HG02588 (cell line): ENCODE data around the gene TPRA1.
"Not testable (repeated sequence)": the region's sequence is repeated elsewhere in the genome, so short reads cannot be mapped to it uniquely, and the experiment has no call there.

Experiments
- ATAC-seq: cut with Tn5 transposase; IDR thresholded peaks from one replicate; pipeline ENCODE4 v1.9.1; 2021; ENCODE audit warnings: mild to moderate bottlenecking, moderate library complexity; ENCODE audit not compliant: unreplicated experiment

TPRA1 gene

DNA sequence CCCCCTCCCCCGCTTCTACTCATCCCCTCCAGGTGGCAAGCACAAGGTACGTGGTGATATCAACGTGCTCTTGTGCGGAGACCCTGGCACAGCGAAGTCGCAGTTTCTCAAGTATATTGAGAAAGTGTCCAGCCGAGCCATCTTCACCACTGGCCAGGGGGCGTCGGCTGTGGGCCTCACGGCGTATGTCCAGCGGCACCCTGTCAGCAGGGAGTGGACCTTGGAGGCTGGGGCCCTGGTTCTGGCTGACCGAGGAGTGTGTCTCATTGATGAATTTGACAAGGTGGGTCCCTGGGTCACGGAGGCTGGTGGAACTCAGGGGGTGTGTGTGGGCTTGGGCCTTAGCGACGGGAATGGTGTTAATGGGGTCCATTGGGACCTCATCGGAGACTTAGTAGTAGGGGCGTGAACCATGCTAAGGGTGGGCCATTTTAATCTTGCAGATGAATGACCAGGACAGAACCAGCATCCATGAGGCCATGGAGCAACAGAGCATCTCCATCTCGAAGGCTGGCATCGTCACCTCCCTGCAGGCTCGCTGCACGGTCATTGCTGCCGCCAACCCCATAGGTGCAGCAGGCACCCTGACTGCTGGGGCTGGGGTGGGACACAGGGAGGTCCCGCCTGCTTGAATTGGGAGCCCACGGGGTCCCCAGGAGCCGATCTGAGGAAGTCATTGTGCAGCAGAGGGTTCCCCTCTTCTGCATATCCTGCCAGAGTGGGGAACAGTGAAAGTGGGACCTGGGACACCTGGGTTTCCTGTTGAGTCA is 26.5 kb upstream of the TPRA1 start:
- ATAC-seq, result no peak

DNA sequence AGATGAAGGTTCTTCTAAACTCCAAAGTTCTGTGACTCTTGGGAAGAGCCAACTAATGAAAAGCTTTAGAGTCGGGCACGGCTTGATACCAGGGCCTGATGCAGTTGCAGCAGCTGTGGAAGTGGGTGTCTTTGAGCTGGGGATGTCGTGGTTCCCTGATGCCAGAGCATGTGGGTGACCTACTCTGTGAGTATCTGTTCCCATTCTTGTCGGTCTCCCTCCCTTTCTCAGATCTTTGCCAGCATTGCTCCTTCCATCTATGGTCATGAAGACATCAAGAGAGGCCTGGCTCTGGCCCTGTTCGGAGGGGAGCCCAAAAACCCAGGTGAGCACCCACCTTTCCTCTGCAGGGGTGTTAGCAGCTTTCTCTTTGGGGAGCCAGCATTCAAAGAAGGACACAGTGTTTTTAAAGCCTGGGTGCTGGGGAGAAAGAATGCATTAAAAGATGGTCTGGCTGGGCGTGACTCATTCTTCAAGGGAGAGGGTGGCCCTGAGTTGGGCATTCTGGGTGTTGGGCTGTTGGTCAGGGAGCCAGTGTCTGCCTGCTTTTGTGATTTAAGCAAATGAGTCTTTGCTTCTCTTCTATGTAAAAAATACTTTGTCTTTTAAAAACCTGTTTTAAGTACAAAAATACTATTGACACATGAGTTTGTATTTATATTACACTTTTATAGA is 25.2 kb upstream of the TPRA1 start:
- no peak for ATAC-seq

DNA sequence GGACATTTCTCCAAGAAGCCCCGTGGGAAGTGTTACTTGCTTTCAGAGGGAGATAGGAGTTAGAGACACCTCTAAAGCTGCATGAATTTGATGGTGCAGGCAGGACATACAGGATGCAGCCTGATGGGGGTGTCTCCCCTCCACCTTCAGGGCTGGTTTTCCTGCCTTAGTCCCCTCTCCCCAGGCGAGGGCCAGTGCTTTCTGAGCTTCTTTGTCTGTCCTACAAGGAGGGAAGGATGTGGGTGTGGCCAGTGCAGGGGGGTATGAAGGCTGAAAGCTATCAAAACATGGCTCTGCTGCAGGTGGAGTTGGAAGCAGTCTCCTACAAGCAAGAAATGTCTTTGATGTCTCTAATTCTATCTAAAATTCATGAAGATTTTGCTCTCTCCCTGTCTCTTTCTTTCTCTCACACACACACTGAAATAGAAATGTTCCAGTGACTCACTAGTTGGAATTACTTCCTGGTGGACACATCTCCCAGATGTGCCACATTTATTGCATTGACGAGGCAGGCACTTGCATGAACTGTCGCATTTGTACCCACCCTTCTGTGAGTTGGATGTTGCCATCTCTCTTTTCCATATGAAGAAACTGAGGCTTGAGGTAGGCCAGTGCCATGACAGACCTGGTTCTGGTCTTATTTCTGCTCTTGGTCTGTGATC is 24.5 kb upstream of the TPRA1 start:
- ATAC-seq, result no peak

DNA sequence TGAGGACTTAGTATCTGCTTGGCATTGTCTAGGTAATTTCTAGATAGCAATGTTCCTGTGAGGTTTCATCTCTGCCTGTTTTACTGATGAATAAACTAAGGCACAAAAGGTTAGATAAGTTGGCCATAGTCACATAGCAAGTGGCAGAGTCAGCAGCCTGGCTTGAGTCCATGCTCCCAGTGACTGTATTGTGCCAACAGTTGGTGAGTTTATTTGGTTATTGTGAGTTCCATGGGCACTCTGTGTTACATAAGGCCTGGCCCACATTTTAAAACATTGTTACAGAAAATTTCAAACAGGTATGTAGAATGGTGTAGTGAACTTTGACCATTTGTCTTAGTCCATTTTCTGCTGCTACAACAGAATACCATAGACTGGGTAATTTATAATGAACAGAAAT is 22.9 kb upstream of the TPRA1 start:
- no peak for ATAC-seq

DNA sequence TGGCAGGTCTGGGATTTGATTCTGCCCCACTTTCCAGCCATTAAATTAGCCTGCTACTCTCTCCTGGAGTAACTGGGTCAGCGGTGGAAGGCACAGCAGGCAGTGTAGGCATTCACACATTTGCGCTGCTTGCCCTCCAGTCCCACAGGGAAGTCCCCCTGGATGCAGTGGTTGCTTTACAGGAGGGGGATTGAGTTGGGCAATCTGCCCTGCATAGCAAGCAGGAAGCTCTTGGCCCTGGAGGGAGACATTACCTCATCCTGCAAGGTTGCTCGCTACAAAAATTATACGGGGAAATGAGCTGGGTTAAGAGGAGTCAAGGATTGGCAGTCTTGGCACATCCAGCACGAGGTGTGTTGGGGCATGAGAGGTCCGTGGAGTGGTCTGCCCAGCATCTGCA is 22.4 kb upstream of the TPRA1 start:
- ATAC-seq, result no peak

DNA sequence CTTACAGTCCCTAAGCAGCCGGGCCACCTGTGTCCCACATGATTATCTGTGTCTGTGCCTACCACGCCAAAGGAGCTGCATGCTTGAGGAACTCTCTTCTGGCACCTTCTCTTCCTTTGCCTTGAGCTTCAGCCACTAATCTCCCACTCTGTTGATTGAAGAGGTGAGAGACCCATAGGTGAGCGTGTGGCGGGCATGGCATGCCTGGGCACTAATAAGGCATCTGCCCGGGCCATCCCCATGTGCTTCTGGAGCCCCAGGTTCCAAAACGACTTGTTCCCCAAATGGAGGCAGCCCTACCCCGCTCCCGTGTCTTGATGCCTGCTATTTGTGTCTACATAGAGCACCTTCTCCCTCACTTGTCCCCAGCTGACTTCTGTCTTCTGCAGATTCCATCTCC is 20.7 kb upstream of the TPRA1 start:
- no peak for ATAC-seq

DNA sequence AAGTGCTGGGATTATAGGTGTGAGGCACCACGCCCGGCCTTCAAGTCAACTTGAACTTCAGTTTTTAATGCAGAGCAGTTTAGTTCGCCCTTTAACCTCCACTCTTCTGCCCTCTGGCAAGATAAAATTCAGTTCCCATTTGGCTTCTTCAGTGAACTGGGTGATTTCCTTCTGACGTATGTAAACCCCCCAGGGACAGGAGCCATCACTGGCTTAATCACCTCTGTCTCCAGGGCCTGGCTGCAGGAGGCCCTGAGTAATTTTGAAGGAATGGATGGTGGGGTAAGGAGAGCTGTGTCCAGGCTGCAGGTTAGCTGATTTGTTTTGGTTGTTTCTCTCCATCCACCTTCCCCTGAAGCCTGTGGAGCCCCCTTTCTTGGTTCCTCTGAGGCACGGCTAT is 19.6 kb upstream of the TPRA1 start:
- no peak for ATAC-seq

DNA sequence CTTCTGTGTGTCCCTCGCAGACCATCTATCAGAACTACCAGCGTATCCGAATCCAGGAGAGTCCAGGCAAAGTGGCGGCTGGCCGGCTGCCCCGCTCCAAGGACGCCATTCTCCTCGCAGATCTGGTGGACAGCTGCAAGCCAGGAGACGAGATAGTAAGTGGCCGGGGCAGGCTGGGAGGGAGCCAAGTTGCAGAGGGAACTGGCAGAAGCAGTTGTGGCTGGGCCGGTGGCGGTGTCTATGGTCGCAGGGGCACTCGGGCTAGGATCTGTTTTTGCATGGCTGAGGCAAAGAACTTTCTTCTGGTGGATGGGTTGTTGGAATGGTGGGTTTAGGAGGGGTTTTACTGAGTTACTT is 17.8 kb upstream of the TPRA1 start:
- no peak for ATAC-seq

DNA sequence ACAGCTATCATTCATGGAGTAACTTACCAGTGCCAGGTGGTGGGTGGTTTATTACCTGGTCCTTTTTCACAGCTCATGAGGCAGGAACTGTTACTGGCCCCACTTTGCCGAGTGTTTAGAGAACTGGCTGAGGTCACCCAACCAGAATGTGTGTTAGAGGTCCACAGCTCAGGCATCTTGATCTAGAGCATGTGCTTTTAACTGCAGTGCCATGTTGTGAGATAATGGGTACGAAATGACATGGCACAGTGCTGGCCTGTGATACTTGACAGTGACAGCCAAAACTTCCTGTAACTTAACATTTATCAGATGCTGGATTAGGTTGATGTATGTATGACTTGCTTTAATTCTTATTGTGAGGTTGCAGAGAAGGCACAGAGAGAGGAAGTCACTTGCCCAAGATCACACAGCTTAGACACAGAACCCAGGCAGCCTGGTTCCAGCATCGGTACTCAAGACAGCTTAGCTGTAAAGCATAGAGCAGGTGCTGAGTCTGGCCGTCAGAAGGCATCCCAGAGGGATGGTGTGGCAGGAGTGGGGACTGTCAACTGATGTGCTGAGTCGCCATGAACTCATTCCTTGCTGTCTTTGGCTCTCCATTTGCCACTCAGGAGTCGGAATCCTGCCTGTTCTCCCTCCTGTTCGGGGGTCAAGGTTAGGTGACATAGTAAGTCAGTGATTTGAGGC is 17.3 kb upstream of the TPRA1 start:
- no peak for ATAC-seq

DNA sequence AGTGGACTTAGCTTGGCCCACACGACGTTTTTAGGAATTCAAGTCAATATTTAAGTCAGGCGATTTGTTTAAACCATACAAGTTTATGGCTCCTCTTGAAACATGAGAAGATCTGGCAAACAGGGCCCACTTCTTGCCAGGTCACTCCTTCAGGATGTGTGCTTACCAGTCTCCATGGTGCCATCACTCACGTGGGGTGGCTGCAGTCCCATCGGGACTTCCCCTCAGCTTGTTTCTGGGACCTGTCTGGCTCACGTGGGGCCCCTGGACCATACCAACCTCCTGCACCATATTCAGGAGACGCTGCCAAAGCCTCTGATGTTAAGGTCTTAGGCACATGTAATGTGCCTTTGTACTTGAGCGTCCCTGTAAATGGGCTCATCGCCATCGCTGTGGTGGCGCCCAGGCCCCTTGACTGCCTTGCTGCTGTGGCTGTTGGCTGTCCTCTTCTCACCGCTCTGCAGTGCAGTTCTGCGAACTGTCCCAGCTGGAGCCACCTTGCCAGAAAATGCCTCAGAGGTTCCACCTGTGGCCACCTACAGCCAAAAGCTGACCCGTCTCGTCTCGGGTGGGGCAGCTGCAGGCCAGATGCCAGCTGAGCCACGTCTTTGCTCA is 16.6 kb upstream of the TPRA1 start:
- no peak for ATAC-seq

DNA sequence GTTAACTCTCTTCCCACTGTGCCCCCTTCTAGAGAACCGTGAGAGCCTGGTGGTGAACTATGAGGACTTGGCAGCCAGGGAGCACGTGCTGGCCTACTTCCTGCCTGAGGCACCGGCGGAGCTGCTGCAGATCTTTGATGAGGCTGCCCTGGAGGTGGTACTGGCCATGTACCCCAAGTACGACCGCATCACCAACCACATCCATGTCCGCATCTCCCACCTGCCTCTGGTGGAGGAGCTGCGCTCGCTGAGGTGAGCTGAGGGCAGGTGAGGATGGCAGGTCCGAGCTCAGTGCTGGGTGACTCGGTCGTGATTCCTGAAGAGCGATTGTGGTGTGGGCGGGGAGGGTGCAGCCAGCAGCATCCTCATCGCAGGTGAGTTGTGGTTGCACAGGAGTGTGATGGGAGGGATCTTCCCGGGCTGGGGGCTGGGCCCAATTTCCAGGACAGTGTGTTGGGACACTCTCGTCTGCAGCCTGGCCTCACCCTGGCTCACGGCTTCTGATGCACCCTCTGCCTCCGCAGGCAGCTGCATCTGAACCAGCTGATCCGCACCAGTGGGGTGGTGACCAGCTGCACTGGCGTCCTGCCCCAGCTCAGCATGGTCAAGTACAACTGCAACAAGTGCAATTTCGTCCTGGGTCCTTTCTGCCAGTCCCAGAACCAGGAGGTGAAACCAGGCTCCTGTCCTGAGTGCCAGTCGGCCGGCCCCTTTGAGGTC is 15.7 kb upstream of the TPRA1 start:
- ATAC-seq, result no peak

DNA sequence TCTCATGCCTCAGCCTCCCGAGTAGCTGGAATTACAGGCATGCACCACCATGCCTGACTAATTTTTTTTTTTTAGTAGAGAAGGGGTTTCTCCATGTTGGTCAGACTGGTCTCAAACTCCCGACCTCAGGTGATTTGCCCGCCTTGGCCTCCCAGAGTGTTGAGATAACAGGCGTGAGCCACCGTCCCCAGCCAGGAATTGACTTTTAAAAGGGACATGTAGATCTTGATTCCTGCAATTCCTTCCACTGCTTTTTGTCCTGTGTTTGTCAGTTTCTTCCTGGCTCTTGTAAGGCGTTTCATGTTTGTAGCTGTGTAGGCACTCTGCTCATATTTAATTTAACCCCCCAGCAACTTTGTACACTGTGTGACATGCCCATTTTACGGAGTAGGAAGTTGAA is 15.0 kb upstream of the TPRA1 start:
- not testable (repeated sequence) for ATAC-seq

DNA sequence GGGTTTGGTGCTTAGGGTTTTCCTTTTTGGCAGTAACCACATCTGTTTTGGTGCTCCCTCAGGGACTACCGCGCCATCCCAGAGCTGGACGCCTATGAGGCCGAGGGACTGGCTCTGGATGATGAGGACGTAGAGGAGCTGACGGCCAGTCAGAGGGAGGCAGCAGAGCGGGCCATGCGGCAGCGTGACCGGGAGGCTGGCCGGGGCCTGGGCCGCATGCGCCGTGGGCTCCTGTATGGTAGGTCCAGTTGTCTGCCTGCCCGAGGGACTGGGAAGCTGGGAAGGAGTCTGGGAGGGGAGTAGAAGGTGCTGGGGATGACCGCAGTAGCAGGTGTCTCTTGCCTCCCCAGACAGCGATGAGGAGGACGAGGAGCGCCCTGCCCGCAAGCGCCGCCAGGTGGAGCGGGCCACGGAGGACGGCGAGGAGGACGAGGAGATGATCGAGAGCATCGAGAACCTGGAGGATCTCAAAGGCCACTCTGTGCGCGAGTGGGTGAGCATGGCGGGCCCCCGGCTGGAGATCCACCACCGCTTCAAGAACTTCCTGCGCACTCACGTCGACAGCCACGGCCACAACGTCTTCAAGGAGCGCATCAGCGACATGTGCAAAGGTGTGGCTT is 14.1 kb upstream of the TPRA1 start:
- ATAC-seq, result no peak

DNA sequence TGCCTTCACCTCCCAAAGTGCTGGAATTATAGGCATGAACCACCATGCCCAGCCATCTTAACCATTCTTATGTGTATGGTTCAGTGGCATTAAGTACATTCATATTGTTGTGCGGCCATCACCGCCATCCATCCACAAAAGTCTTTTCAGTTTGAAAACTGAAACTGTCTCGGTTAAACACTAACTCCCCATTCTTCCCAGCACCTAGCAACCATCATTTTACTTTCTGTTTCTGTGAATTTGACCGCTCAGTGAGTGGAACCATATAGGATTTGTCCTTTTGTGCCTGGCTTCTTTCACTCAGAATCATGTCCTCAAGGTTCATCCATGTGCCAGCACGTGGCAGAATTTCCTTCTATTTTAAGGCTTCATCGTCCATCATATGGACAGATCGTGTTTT is 13.5 kb upstream of the TPRA1 start:
- ATAC-seq, result no peak

DNA sequence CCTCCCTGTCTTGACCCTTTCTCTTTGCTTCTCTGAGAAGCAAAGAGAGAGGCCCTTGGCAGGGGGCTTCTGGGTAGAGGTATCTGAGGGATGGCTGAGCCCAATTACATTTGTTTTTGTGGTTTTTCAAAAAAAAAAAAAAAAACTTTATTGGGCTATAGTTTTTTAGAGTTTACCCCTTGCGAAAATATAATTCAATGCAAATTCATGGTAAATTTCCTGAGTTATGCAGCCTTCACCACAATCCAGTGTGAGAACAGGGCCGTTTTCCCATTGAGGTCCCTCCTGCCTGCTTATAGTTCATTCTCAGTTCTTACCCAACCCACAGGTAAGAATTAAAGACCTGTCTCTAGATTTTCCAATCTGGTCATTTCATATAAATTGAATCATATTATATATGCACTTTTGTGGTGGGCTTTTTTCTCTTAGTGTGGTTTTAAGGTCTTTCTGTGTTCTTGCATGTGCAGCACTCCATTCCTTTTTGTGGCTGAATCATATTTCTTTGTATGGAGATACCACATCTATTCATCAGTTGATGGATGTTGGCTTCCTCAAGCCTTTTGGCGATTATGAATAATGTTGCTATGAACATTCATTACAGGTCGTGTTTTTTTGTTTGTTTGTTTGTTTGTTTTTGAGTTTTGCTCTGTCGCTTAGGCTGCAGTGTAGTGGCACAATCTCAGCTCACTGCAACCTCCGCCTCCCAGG is 10.4 kb upstream of the TPRA1 start:
- ATAC-seq, result no peak

DNA sequence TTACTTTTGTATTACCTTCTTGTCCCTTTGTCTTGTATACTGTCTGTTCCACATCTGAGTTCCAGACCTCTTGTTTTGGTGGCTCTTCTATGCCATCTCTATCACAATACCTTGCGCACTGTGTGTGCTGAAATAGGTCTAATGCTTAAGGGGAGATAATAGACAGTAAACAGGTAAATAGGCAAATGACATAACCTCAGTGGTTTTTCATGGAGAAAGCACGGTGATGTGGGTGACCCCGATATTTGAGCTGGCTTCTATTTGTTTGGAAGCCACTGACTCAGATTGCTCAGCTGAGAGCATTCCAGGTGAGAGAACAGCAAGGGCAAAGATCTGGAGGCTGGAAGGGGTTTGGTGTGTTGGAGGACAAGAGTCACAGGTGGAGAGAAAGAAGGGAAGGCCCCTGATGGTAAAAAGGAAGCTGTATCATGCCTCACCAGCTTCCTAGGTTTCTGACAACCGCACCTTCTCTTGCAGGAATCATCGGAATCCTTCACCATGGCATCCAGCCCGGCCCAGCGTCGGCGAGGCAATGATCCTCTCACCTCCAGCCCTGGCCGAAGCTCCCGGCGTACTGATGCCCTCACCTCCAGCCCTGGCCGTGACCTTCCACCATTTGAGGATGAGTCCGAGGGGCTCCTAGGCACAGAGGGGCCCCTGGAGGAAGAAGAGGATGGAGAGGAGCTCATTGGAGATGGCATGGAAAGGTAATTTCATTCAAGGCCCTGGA is 8.5 kb upstream of the TPRA1 start:
- no peak for ATAC-seq

DNA sequence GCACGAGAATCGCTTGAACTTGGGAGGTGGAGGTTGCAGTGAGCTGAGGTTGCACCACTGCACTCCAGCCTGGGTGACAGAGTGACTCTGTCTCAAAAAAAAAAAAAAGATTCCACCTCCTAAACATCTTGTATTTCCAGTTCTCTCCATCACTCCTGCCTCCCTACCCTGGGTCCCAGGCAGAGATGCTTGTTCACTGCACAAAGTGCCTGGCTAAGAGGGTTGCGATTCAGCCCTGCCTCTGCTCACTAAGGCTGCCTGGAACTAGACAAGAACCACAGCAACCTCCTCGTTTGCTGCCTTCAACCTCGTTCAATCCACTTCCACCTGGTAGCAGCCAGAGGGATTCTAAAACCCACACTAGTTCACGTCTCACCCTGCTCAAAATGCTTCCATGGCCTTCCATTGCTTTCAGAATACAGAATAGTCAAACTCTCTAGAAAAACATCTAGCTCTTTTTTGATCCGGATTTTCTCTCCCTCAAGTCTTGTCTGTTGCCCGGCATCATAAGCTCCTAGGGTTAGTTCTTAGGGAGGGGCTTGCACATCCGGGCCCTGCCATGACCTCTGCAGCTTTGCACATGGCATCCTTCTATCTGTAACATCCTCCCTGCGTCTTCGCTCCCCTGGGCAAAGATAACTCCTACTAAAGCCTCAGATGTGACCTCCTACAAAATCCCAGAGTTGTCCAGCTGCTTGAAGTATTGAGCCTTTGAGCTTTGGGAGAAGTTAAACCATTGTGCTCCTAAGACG is 6.7 kb upstream of the TPRA1 start:
- ATAC-seq, result no peak

DNA sequence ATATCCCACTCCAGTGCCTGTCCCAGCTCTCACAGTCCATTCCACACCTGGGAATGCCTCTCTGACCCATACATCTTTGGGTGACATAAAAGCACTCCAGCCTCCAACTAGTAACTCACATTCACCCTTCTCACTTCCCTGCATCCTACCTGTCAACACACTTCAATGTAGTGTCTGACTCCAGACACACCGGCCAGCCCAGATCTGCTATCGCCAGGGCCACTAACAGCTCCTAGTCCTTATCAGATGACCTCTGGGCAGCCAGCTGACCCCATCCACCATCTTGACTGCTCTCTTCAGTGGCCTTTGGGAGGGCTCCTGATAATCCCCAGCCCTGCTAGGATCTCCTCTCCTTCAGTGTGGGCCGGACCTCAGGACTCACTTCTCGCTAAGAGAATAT is 4.8 kb upstream of the TPRA1 start:
- ATAC-seq, result no peak
